Head of caudate nucleus (tissue), 42 donors: ENCODE measurements around the gene NODAL.

Source experiments
- DNase-seq, 42 donors: peaks; one replicate each; pipeline versions ENCODE4 v3.0.0 to v3.0.0-alpha.2; 2020 to 2021; ENCODE audit warnings: mixed read lengths in 7 of 42
- intact Hi-C: fragments of 100-400 bp; cut with DNase I; formaldehyde crosslinking; loops from one replicate; pipeline ENCODE4 v1.15.0; 2022

NODAL gene

DNA sequence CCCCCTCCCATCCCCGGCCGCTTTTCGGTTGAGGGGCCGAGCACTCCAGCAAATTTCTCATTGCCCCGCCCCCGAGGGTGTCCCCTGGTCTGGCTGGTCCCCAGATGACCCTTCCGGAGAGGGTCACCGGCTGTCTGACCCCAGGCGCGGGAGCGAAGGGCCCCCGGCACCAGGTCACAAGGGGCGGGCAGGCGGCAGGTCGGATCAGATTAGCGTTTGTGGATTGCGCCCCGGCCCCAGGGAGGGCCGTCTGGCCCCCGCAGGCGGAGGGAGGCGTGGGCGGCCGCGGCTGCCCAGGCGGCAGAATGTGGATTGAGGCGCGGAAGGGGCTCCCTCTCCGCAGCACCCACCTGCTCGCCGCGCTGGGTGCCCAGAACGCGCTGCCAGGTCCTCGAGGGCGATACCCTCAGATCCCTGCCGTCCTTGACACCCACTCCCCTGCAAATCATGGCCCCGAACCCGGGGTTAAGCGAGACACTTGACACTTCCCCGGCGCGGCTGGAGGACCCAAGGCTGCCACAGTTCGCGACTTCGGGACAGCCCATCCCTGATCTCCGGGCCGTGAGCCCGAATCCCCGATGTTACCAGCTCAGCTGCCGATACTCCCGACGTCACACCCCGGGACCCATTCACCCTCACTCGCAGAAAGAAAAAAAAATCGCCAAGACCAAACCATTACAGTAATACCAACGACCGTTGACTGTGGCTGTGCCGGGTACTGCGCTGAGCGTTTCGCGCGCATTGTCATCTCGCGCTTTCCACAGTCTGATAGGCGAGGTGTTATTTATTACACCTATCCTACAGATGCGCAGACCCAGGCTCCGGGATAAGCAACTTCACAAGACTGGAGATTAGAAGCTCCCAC, 953 bp downstream of the NODAL start:
- intact Hi-C loops = no loop called here
- no peak for DNase-seq

DNA sequence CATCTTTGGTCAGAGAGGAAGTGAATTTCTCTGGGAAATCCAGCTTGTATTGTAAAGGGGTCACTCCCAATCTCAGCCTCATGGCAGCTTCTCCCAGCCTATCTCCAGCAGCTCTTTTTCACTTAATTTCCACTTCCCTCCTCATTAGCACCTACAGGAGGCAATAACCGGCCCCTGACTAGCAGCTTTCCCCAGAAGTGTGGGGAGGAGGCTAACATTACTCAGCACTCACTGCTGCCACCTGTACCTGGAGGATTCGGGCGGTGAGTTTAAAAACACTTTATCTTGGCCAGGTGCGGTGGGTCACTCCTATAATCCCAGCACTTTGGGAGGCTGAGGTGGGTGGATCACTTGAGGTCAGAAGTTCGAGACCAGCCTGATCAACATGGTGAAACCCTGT, 3.8 kb downstream of the NODAL start:
- intact Hi-C loops = no loop called here
- DNase-seq = peak in 1 of 42 donors; percentile 1

- DNase-seq = peak in 1 of 42 donors; percentile 30
- intact Hi-C loops = no loop called here
Measured at GRCh38 chr10:70435241-70436085, 6.0 kb downstream of the NODAL start.

- DNase-seq = no peak
- intact Hi-C loops = no loop called here
Measured at GRCh38 chr10:70433581-70434280, 7.8 kb downstream of the NODAL start.

- intact Hi-C loops = no loop called here
- DNase-seq = peak in 1 of 42 donors; percentile 16
Measured at GRCh38 chr10:70432561-70433263, 8.8 kb downstream of the NODAL start.

GRCh38 chr10:70432101-70432500, 9.4 kb downstream of the NODAL start:
- peak; percentile 49 to 90 (median 76) for DNase-seq
- intact Hi-C loops = no loop called here

DNA sequence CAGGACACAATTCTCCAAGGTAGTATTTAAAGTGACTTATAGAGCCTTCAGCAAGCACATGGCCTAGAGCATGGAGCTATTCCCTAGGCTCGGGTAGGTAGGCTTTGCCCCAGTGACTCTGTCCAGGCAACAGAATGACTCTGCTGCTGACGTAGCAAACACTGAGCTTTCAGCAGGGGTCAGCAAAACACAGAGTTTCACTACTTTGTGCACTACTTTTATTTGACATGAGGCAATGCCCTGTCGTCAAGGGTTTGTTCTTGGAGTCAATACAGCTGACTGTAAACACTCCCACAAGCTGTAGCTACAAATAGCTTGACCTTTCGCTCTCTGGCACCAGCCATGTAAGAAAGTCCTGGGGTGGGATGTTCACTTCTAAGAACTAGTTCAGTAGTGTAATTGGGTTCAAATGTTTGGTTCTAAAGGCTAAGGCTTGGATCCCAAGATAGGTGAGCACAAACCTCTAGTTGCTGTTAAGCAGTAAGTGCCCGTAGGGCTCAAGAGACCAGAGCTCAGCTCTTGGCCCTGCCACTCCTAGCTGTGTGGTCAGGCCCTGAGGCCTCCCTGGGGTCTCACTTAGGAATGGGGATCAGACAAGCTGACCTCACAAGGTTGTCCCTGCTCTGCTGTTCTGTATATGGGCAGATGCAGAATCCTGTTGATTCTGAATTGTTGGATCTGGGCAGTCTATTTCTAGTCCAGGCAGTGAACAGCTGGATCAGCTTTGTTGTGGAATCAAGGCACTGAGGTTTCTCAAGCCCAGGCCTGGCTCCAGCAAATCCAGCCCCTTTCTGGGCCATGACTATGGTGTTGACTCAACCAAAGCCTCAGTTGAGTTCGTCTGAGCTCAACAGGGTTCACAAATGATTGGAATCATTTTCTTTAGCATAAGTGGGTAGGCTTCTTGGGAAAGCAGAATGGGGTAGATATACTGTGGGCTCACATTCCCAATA, 10.7 kb downstream of the NODAL start:
- intact Hi-C loops = no loop called here
- peak in 22 of 42 donors; percentile 15 to 69 (median 37) for DNase-seq

- no peak for DNase-seq
- intact Hi-C loops = no loop called here
Measured at GRCh38 chr10:70426823-70427222, 14.7 kb downstream of the NODAL start.

DNA sequence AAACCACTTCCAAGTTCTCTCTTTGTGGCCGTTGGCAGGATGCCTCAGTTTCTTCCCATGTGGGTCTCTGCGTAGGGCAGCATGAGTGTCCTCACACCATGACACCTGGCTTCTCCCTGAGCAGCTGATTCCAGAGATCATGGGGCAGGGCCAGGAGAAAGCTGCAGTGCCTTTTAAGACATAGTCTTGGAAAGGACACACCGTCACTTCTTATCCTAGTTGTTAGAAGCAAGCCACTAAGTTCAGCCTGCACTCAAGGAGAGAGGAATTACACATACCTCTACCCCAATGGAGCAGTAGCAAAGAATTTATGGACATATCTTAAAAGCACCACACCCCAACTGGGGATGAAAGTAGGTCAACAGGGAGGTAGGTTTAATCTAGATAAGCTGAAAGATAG, 16.4 kb downstream of the NODAL start:
- intact Hi-C loops = no loop called here
- no peak for DNase-seq

GRCh38 chr10:70424320-70424719, 17.2 kb downstream of the NODAL start:
- DNase-seq = no peak
- intact Hi-C loops = no loop called here

DNA sequence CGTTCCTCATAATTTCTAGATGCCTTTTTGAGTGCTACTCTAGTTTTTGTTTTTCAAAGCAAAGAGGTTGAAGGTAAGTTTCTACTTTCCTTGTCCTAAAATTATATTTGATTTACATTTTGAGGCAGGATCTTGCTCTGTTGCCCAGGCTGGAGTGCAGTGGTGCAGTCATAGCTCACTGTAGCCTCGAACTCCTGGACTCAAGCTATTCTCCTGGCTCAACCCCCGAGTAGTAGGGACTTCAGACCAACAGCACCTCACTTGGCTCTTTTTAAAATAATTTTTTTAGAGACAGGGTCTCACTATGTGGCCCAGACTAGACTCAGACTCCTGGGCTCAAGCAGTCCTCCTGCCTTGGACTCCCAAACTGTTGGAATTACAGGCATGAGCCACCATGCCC, 22.8 kb downstream of the NODAL start:
- intact Hi-C loops = no loop called here
- DNase-seq = no peak

DNA sequence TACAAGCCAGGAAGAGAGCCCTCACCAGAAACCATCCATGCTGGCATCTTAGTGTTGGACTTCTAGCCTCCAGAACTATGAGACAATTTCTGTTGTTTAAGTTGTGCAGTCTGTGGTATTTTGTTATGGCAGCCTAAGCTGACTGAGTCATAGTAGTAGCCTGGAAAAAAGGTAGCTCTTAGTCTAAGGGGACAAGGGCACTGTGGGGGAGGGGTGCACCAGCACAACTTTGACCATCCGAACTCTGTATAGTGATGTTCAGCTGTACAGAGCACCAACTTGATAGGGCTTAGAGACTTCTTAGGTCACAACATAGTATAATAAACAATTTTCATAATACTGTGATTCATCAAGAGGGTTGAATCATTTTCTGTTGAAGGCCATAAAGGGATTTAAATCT, 23.3 kb downstream of the NODAL start:
- intact Hi-C loops = no loop called here
- DNase-seq = no peak

- DNase-seq = no peak
- intact Hi-C loops = no loop called here
Measured at GRCh38 chr10:70417568-70417967, 23.9 kb downstream of the NODAL start.

- intact Hi-C loops = no loop called here
- no peak for DNase-seq
Measured at GRCh38 chr10:70412356-70412755, 29.1 kb downstream of the NODAL start.

- DNase-seq = no peak
- intact Hi-C loops = no loop called here
Measured at GRCh38 chr10:70410608-70411007, 30.9 kb downstream of the NODAL start.

- intact Hi-C loops = no loop called here
- no peak for DNase-seq
Measured at GRCh38 chr10:70409772-70410171, 31.7 kb downstream of the NODAL start.

- intact Hi-C loops = loop anchor here (2.0 kb wide), 1 partner anchor 22 kb away; the partner anchor contains the start of gene LRRC20
- DNase-seq = peak in 41 of 42 donors; percentile 11 to 77 (median 48)
Measured at GRCh38 chr10:70405037-70405824, 36.2 kb downstream of the NODAL start.
